DND-41 (cell line): ENCODE data around the gene SORT1.

Experiments
- EZH2 ChIP-seq: IDR thresholded peaks from 3 replicates; pipeline ENCODE4 v1.6.1; 2012; ENCODE audit warnings: borderline replicate concordance, low read depth, mild to moderate bottlenecking, moderate library complexity, low read length, inconsistent platforms; ENCODE audit not compliant: severe bottlenecking
- TF ChIP-seq, protein P1 (sequence below): IDR thresholded peaks from 2 replicates; pipeline ENCODE4 v1.5.1; 2012; ENCODE audit warnings: borderline replicate concordance, low read length, moderate library complexity, mild to moderate bottlenecking; ENCODE audit not compliant: poor library complexity, severe bottlenecking; ENCODE audit errors: extremely low read depth

DNA sequence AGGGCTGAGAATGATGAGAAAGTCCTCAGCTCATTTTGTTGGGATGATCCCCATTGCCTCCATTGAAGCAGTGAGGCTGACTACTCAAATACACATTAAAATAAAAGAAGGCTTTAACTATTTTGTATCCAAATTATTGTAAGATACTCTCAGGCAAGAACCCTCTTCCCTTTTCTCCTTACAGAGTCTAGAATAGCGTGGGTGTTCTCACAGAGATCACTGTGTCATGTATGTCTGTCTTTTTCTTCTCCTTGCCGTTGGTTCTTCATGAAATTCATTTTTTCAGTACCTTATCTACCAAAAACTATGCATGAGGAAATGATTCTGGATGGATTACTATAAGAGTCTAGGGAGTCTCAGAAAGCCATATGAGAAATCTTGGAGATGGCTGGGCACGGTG is 30.1 kb downstream of the SORT1 start:
- TF ChIP-seq EZH2, result no peak
- TF ChIP-seq, protein P1, sequence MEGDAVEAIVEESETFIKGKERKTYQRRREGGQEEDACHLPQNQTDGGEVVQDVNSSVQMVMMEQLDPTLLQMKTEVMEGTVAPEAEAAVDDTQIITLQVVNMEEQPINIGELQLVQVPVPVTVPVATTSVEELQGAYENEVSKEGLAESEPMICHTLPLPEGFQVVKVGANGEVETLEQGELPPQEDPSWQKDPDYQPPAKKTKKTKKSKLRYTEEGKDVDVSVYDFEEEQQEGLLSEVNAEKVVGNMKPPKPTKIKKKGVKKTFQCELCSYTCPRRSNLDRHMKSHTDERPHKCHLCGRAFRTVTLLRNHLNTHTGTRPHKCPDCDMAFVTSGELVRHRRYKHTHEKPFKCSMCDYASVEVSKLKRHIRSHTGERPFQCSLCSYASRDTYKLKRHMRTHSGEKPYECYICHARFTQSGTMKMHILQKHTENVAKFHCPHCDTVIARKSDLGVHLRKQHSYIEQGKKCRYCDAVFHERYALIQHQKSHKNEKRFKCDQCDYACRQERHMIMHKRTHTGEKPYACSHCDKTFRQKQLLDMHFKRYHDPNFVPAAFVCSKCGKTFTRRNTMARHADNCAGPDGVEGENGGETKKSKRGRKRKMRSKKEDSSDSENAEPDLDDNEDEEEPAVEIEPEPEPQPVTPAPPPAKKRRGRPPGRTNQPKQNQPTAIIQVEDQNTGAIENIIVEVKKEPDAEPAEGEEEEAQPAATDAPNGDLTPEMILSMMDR, result no peak
